ENCODE results near the gene LRCH3. TPM values are rescaled to one million over a fixed set of nuclear protein-coding genes. Genes with fewer than 3 reads are reported as not detected.

LRCH3 gene
- total and polyA plus RNA-seq, 12 donors = 7.4 to 54.9 (median 40.8) TPM

- no peak overlapping the region for H3K27ac ChIP-seq
- H3K4me1 ChIP-seq (replicated peaks in 1 of 2) = no peaks in the 10 kb centered on the region
- no peak for DNase-seq
- H3K4me3 ChIP-seq = no peak overlapping the region
- TF ChIP-seq, protein P1, sequence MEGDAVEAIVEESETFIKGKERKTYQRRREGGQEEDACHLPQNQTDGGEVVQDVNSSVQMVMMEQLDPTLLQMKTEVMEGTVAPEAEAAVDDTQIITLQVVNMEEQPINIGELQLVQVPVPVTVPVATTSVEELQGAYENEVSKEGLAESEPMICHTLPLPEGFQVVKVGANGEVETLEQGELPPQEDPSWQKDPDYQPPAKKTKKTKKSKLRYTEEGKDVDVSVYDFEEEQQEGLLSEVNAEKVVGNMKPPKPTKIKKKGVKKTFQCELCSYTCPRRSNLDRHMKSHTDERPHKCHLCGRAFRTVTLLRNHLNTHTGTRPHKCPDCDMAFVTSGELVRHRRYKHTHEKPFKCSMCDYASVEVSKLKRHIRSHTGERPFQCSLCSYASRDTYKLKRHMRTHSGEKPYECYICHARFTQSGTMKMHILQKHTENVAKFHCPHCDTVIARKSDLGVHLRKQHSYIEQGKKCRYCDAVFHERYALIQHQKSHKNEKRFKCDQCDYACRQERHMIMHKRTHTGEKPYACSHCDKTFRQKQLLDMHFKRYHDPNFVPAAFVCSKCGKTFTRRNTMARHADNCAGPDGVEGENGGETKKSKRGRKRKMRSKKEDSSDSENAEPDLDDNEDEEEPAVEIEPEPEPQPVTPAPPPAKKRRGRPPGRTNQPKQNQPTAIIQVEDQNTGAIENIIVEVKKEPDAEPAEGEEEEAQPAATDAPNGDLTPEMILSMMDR (IDR thresholded peaks at IDR 0.05) = no peak
- no peak for TF ChIP-seq POLR2A (IDR thresholded peaks at IDR 0.05)
- no peaks in the 10 kb centered on the region for H3K27me3 ChIP-seq
- H3K36me3 ChIP-seq (replicated peaks in 1 of 2) = peaks cover 0 to 56% of the 10 kb centered on the region in 2 donors
- 96 to 97% (median 96%) methylated on average over 9 of the region's 9 CpGs for WGBS, 4 donors
- no peaks in the 10 kb centered on the region for H3K9me3 ChIP-seq (replicated peaks in 1 of 3)
- intact Hi-C loops (cut with DNase I) = no loop called here
Measured at GRCh38 chr3:197855571-197855970, 64.5 kb downstream of the LRCH3 start.

DNA sequence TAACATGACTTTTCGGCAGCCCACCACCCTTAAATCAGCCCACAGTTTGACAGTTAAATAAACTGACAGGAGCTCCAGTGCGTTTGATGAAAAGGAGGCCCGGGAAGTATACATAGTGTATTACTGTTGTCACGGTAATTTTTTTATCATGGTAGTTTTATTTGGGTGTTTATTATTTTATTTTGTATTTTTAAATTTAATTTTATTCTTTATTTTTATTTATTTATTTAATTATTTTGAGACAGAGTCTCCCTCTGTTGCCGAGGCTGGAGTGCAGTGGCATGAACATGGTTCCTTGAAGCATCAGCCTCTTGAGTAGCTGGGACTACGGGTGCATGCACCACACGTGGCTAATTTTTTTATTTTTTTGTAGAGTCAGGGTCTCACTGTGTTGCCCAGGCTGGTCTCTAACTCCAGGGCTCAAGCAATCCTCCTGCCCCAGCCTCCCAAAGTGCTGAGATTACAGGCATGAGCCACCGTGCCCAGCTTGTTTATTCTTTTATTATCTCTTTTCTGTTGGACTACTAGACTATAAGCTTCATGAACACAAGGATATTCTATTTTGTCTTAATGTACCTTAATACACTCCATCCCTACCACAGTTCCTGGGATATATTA is 65.3 kb downstream of the LRCH3 start:
- no peaks in the 10 kb centered on the region for H3K9me3 ChIP-seq (replicated peaks in 1 of 3)
- H3K27ac ChIP-seq = no peak overlapping the region
- no peaks in the 10 kb centered on the region for H3K27me3 ChIP-seq
- DNase-seq = no peak
- H3K4me3 ChIP-seq = no peak overlapping the region
- TF ChIP-seq, protein P1 (IDR thresholded peaks at IDR 0.05) = no peak
- no peak for TF ChIP-seq POLR2A (IDR thresholded peaks at IDR 0.05)
- intact Hi-C loops (cut with DNase I) = no loop called here
- 85 to 90% (median 86%) methylated on average over 8 of the region's 8 CpGs for WGBS, 4 donors
- H3K36me3 ChIP-seq (replicated peaks in 1 of 2) = peaks cover 0 to 49% of the 10 kb centered on the region in 2 donors
- H3K4me1 ChIP-seq (replicated peaks in 1 of 2) = no peaks in the 10 kb centered on the region

DNA sequence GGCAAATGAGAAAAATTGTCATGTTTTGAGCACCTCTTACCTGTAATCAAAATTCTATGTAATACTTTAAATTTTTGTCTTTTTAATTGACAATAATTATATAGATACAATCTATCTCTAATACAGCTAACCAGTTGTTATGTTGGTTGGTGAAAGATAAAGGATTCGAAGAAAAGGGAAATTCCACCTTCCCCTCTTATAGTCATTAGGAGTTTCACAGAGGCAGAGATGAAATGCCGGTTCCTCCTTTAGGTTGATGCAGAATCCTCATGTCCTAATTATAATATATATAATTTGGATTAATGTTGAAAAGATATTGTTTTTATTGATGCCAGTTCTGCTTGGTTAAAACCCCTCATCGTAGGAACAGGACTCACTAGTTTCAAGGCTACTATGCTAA is 67.1 kb downstream of the LRCH3 start:
- intact Hi-C loops (cut with DNase I) = no loop called here
- H3K36me3 ChIP-seq (replicated peaks in 1 of 2) = peaks cover 0 to 34% of the 10 kb centered on the region in 2 donors
- 79 to 83% (median 80%) methylated on average over 3 of the region's 3 CpGs for WGBS, 4 donors

DNA sequence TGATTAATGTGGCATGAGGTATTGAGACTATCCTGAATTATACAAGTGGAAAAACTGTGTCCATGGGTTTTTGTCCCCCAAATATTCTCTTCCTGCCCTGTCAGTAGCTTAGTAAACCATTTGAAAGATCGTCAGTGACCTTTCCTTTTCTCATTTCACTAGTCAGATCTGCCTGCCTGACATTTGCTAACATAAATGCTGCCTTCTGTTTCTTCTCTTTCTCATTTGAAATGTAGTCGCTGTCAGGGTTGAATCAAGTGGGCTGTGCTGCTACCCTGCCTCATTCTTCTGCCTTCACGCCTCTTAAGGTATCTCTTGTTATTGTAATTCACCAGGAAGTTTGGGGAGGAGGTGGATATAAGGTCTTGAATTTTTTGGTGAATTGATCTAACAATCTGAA is 67.5 kb downstream of the LRCH3 start:
- no peak overlapping the region for H3K4me3 ChIP-seq
- no peaks in the 10 kb centered on the region for H3K27me3 ChIP-seq
- WGBS, 4 donors = 64 to 80% (median 76%) methylated on average over 3 of the region's 3 CpGs
- H3K36me3 ChIP-seq (replicated peaks in 1 of 2) = peaks cover 0 to 36% of the 10 kb centered on the region in 2 donors
- TF ChIP-seq POLR2A (IDR thresholded peaks at IDR 0.05) = no peak
- intact Hi-C loops (cut with DNase I) = no loop called here
- no peak overlapping the region for H3K27ac ChIP-seq
- no peaks in the 10 kb centered on the region for H3K9me3 ChIP-seq (replicated peaks in 1 of 3)
- no peak for DNase-seq
- H3K4me1 ChIP-seq (replicated peaks in 1 of 2) = no peaks in the 10 kb centered on the region

More for the DNA sequence above, 67.1 kb downstream of the LRCH3 start:
- Histone ChIP-seq H3K4me3 (no peak overlapping the region), H3K4me1 (replicated peaks in 1 of 2) (no peaks in the 10 kb centered on the region), H3K27me3 (no peaks in the 10 kb centered on the region), H3K27ac (no peak overlapping the region), H3K9me3 (replicated peaks in 1 of 3) (no peaks in the 10 kb centered on the region)
- TF ChIP-seq POLR2A (IDR thresholded peaks at IDR 0.05) = no peak
- TF ChIP-seq, protein P1 (IDR thresholded peaks at IDR 0.05) = no peak
- no peak for DNase-seq

- H3K27me3 ChIP-seq = no peaks in the 10 kb centered on the region
- H3K9me3 ChIP-seq (replicated peaks in 1 of 3) = no peaks in the 10 kb centered on the region
- TF ChIP-seq, protein P1 (IDR thresholded peaks at IDR 0.05) = no peak
- TF ChIP-seq POLR2A (IDR thresholded peaks at IDR 0.05) = no peak
- DNase-seq = no peak
- 94 to 98% (median 97%) methylated on average over 6 of the region's 6 CpGs for WGBS, 4 donors
- intact Hi-C loops (cut with DNase I) = no loop called here
- H3K4me1 ChIP-seq (replicated peaks in 1 of 2) = no peaks in the 10 kb centered on the region
- peaks cover 0 to 35% of the 10 kb centered on the region in 2 donors for H3K36me3 ChIP-seq (replicated peaks in 1 of 2)
- no peak overlapping the region for H3K27ac ChIP-seq
- no peak overlapping the region for H3K4me3 ChIP-seq
Measured at GRCh38 chr3:197866035-197866434, 75.0 kb downstream of the LRCH3 start.
